NB4 (cell line): ENCODE data around the gene DDI1.

ENCODE experiments used
- DNase-seq: peaks from one replicate; pipeline ENCODE4 v3.0.0; 2010; ENCODE audit warnings: low read depth
- H3K4me3 ChIP-seq: one replicate; pipeline ENCODE4 v1.5.1; 2011; ENCODE audit warnings: mild to moderate bottlenecking, low read depth, low read length, moderate library complexity
- MYC ChIP-seq: IDR thresholded peaks from 2 replicates; pipeline ENCODE4 v1.6.1; 2011; ENCODE audit warnings: low read depth, low read length
- POLR2A ChIP-seq: IDR thresholded peaks from 2 replicates; pipeline ENCODE4 v1.6.1; 2011; ENCODE audit warnings: mild to moderate bottlenecking; ENCODE audit not compliant: insufficient read length; ENCODE audit errors: extremely low read depth
- TF ChIP-seq, protein P1 (sequence below): IDR thresholded peaks from 2 replicates; pipeline ENCODE4 v1.6.1; 2011; ENCODE audit warnings: low read depth, low read length
- TF ChIP-seq, protein P2 (sequence below): IDR thresholded peaks from one replicate; pipeline ENCODE4 v1.5.1; 2012; ENCODE audit warnings: low read depth, low read length

DDI1 gene

GRCh38 chr11:103995896-103996295, 40.5 kb upstream of the DDI1 start:
- H3K4me3 ChIP-seq, result no peak overlapping the region
- no peak for DNase-seq
- TF ChIP-seq, protein P1, sequence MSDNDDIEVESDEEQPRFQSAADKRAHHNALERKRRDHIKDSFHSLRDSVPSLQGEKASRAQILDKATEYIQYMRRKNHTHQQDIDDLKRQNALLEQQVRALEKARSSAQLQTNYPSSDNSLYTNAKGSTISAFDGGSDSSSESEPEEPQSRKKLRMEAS, result no peak
- no peak for TF ChIP-seq MYC
- no peak for TF ChIP-seq POLR2A
- TF ChIP-seq, protein P2, sequence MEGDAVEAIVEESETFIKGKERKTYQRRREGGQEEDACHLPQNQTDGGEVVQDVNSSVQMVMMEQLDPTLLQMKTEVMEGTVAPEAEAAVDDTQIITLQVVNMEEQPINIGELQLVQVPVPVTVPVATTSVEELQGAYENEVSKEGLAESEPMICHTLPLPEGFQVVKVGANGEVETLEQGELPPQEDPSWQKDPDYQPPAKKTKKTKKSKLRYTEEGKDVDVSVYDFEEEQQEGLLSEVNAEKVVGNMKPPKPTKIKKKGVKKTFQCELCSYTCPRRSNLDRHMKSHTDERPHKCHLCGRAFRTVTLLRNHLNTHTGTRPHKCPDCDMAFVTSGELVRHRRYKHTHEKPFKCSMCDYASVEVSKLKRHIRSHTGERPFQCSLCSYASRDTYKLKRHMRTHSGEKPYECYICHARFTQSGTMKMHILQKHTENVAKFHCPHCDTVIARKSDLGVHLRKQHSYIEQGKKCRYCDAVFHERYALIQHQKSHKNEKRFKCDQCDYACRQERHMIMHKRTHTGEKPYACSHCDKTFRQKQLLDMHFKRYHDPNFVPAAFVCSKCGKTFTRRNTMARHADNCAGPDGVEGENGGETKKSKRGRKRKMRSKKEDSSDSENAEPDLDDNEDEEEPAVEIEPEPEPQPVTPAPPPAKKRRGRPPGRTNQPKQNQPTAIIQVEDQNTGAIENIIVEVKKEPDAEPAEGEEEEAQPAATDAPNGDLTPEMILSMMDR, result no peak

DNA sequence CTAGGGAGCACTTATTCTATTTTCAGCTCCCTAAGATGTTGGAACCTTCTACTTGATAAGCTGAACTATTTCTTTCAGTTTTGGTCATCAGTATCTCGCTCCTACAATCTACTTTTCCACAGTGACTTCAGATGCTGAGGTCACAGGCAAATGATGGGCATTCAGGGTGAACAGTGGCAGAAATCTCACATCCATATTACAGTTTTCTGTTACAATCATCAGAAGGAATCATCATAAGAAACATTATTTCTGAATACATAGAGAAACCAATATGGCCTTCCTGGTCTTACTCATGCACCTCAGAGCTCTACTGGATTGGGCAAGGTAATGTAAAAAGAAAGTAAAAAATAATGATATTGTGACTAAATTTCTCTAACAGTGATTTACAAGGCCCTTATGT, 39.4 kb upstream of the DDI1 start:
- no peak overlapping the region for H3K4me3 ChIP-seq
- DNase-seq, result no peak
- TF ChIP-seq POLR2A, result no peak
- TF ChIP-seq, protein P1, result no peak
- TF ChIP-seq, protein P2, result no peak
- TF ChIP-seq MYC, result no peak

- H3K4me3 ChIP-seq, result no peak overlapping the region
- no peak for DNase-seq
- TF ChIP-seq MYC, result no peak
- TF ChIP-seq, protein P2, result no peak
- TF ChIP-seq, protein P1, result no peak
- no peak for TF ChIP-seq POLR2A
Measured at GRCh38 chr11:103998826-103999508, 37.5 kb upstream of the DDI1 start.

- TF ChIP-seq, protein P1, result no peak
- TF ChIP-seq, protein P2, result no peak
- TF ChIP-seq MYC (no peak), POLR2A (no peak)
- no peak overlapping the region for H3K4me3 ChIP-seq
- DNase-seq, result no peak
Measured at GRCh38 chr11:104000798-104001197, 35.6 kb upstream of the DDI1 start.

GRCh38 chr11:104001561-104002056, 34.8 kb upstream of the DDI1 start:
- no peak for DNase-seq
- TF ChIP-seq MYC (no peak), POLR2A (no peak)
- TF ChIP-seq, protein P2, result no peak
- TF ChIP-seq, protein P1, result no peak

GRCh38 chr11:104003491-104003890, 32.9 kb upstream of the DDI1 start:
- TF ChIP-seq, protein P1, result no peak
- TF ChIP-seq, protein P2, result no peak
- TF ChIP-seq POLR2A, result no peak
- TF ChIP-seq MYC, result no peak
- DNase-seq, result no peak
- no peak overlapping the region for H3K4me3 ChIP-seq

More at GRCh38 chr11:104001561-104002056, 34.8 kb upstream of the DDI1 start:
- no peak overlapping the region for H3K4me3 ChIP-seq
